Activated naive CD4-positive, alpha-beta T cell treated with anti-CD3 and anti-CD28 coated beads, Interleukin-2, amount 10 ng/mL, durations not matched to agents 7 days and 5 days (primary cell): ENCODE data around the gene PROCA1.
"Not testable (repeated sequence)": the region's sequence is repeated elsewhere in the genome, so short reads cannot be mapped to it uniquely, and the experiment has no call there.

Experiments used
- CTCF ChIA-PET: fragments of 350-600 bp; sonication (Branson Sonifier 250); formaldehyde crosslinking; loops from one replicate; lab custom pipeline; 2021; ENCODE audit warnings: antibody characterized with exemption; lab: Charles Lee
- DNase-seq: peaks from one replicate; pipeline ENCODE4 v3.0.0-alpha.2; 2020
- H3K27ac Mint-ChIP-seq: one replicate; pipeline ENCODE4 v1.8.0; 2021; ENCODE audit warnings: mild to moderate bottlenecking, moderate library complexity, mixed read lengths
- H3K27me3 Mint-ChIP-seq: one replicate; pipeline ENCODE4 v1.8.0; 2021; ENCODE audit warnings: mild to moderate bottlenecking, mixed read lengths
- H3K36me3 Mint-ChIP-seq: one replicate; pipeline ENCODE4 v1.8.0; 2021; ENCODE audit warnings: mixed read lengths
- H3K4me1 Mint-ChIP-seq: one replicate; pipeline ENCODE4 v1.8.0; 2021; ENCODE audit warnings: mixed read lengths
- H3K4me3 Mint-ChIP-seq: one replicate; pipeline ENCODE4 v1.8.0; 2021; ENCODE audit warnings: mild to moderate bottlenecking, moderate library complexity, mixed read lengths
- H3K9me3 Mint-ChIP-seq: one replicate; pipeline ENCODE4 v1.8.0; 2021; ENCODE audit warnings: mixed read lengths

The PROCA1 gene

GRCh38 chr17:28675490-28675889, 36.2 kb downstream of the PROCA1 start:
- Mint-ChIP-seq H3K27ac (no peak overlapping the region), H3K27me3 (no peaks in the 10 kb centered on the region), H3K4me1 (no peaks in the 10 kb centered on the region), H3K9me3 (no peaks in the 10 kb centered on the region), H3K4me3 (no peak overlapping the region), H3K36me3 (peaks cover 64% of the 10 kb centered on the region)
- CTCF ChIA-PET, result interaction anchor here (1.2 to 3.8 kb wide), 6 partner anchors 11 to 34 kb away, joined by 3 to 35 read pairs (median 4); partner anchors contain the start of gene BLTP2
- no peak for DNase-seq

- no peak overlapping the region for H3K4me3 Mint-ChIP-seq
- H3K36me3 Mint-ChIP-seq, result peaks cover 48% of the 10 kb centered on the region
- H3K9me3 Mint-ChIP-seq, result no peaks in the 10 kb centered on the region
- H3K4me1 Mint-ChIP-seq, result peaks cover 12% of the 10 kb centered on the region
- H3K27me3 Mint-ChIP-seq, result no peaks in the 10 kb centered on the region
- H3K27ac Mint-ChIP-seq, result no peak overlapping the region
- no peak for DNase-seq
- CTCF ChIA-PET, result interaction anchor here (1.6 kb wide), 1 partner anchor 9 kb away, joined by 4 read pairs; no protein-coding TSS in a partner anchor
Measured at GRCh38 chr17:28669918-28670317, 41.8 kb downstream of the PROCA1 start.

- H3K9me3 Mint-ChIP-seq, result no peaks in the 10 kb centered on the region
- peaks cover 31% of the 10 kb centered on the region for H3K4me1 Mint-ChIP-seq
- peaks cover 38% of the 10 kb centered on the region for H3K36me3 Mint-ChIP-seq
- H3K27me3 Mint-ChIP-seq, result no peaks in the 10 kb centered on the region
- CTCF ChIA-PET, result interaction anchor here (0.7 to 1.2 kb wide), 2 partner anchors 21 to 23 kb away, joined by 3 read pairs; partner anchors contain the start of gene BLTP2
- H3K4me3 Mint-ChIP-seq, result no peak overlapping the region
- no peak overlapping the region for H3K27ac Mint-ChIP-seq
- no peak for DNase-seq
Measured at GRCh38 chr17:28667870-28668269, 43.8 kb downstream of the PROCA1 start.

GRCh38 chr17:28665994-28666393, 45.7 kb downstream of the PROCA1 start:
- H3K4me1 Mint-ChIP-seq, result peaks cover 40% of the 10 kb centered on the region
- H3K36me3 Mint-ChIP-seq, result peaks cover 27% of the 10 kb centered on the region
- no peak overlapping the region for H3K4me3 Mint-ChIP-seq
- CTCF ChIA-PET, result no interaction called here
- H3K27me3 Mint-ChIP-seq, result no peaks in the 10 kb centered on the region
- H3K27ac Mint-ChIP-seq, result no peak overlapping the region
- no peak for DNase-seq
- no peaks in the 10 kb centered on the region for H3K9me3 Mint-ChIP-seq

- Mint-ChIP-seq H3K36me3 (peaks cover 38% of the 10 kb centered on the region), H3K27ac (peak overlapping the region; percentile 99), H3K4me1 (peaks cover 53% of the 10 kb centered on the region), H3K9me3 (no peaks in the 10 kb centered on the region), H3K27me3 (no peaks in the 10 kb centered on the region), H3K4me3 (peak overlapping the region; percentile 98)
- no peak for DNase-seq
- CTCF ChIA-PET, result interaction anchor here (1.1 kb wide), 1 partner anchor 20 kb away, joined by 3 read pairs; no protein-coding TSS in a partner anchor
Measured at GRCh38 chr17:28663723-28664122, 48.0 kb downstream of the PROCA1 start.

GRCh38 chr17:28662527-28662829, 49.2 kb downstream of the PROCA1 start:
- peak overlapping the region; percentile 98 for H3K4me3 Mint-ChIP-seq
- H3K36me3 Mint-ChIP-seq, result peaks cover 42% of the 10 kb centered on the region
- peaks cover 50% of the 10 kb centered on the region for H3K4me1 Mint-ChIP-seq
- CTCF ChIA-PET, result interaction anchor here (1.1 to 2.4 kb wide), 4 partner anchors 13 to 19 kb away, joined by 3 to 21 read pairs (median 4); no protein-coding TSS in a partner anchor
- H3K9me3 Mint-ChIP-seq, result no peaks in the 10 kb centered on the region
- no peak for DNase-seq
- peak overlapping the region; percentile 99 for H3K27ac Mint-ChIP-seq
- H3K27me3 Mint-ChIP-seq, result no peaks in the 10 kb centered on the region

- Mint-ChIP-seq H3K36me3 (peaks cover 41% of the 10 kb centered on the region), H3K9me3 (no peaks in the 10 kb centered on the region), H3K4me1 (peaks cover 49% of the 10 kb centered on the region), H3K27ac (peak within 1 kb of the TSS; percentile 99), H3K27me3 (no peaks in the 10 kb centered on the region), H3K4me3 (peak within 1 kb of the TSS; percentile 98)
- CTCF ChIA-PET, result interaction anchor here (0.9 to 2.4 kb wide), 6 partner anchors 8 to 66 kb away, joined by 3 to 21 read pairs (median 4); no protein-coding TSS in a partner anchor
- peak; percentile 96 for DNase-seq
Measured at GRCh38 chr17:28661635-28662526, 49.8 kb downstream of the PROCA1 start, which contains the start of the genes SDF2 and SUPT6H. Gene SDF2, minus strand, starts transcription at chr17:28661906. Its CDS starts 30 bp downstream, at chr17:28661876. Gene SUPT6H, plus strand, starts transcription at chr17:28662205. Its CDS starts 11,197 bp downstream, at chr17:28673402.

GRCh38 chr17:28659497-28659881, 52.2 kb downstream of the PROCA1 start:
- H3K27ac Mint-ChIP-seq, H3K4me3 Mint-ChIP-seq, H3K27me3 Mint-ChIP-seq, H3K9me3 Mint-ChIP-seq, DNase-seq, CTCF ChIA-PET: not testable (repeated sequence)
- H3K36me3 Mint-ChIP-seq, result peaks cover 38% of the 10 kb centered on the region
- H3K4me1 Mint-ChIP-seq, result peaks cover 40% of the 10 kb centered on the region

- CTCF ChIA-PET, H3K9me3 Mint-ChIP-seq, DNase-seq, H3K4me3 Mint-ChIP-seq, H3K27ac Mint-ChIP-seq, H3K27me3 Mint-ChIP-seq: not testable (repeated sequence)
- Mint-ChIP-seq H3K4me1 (peaks cover 36% of the 10 kb centered on the region), H3K36me3 (peaks cover 37% of the 10 kb centered on the region)
Measured at GRCh38 chr17:28658766-28659496, 52.8 kb downstream of the PROCA1 start.

GRCh38 chr17:28658342-28658741, 53.3 kb downstream of the PROCA1 start:
- H3K27ac Mint-ChIP-seq, H3K4me3 Mint-ChIP-seq, H3K27me3 Mint-ChIP-seq, H3K9me3 Mint-ChIP-seq, CTCF ChIA-PET, DNase-seq: not testable (repeated sequence)
- peaks cover 36% of the 10 kb centered on the region for H3K36me3 Mint-ChIP-seq
- peaks cover 30% of the 10 kb centered on the region for H3K4me1 Mint-ChIP-seq

GRCh38 chr17:28657756-28658155, 53.9 kb downstream of the PROCA1 start:
- peaks cover 39% of the 10 kb centered on the region for H3K36me3 Mint-ChIP-seq
- DNase-seq, result no peak
- peaks cover 24% of the 10 kb centered on the region for H3K4me1 Mint-ChIP-seq
- no peaks in the 10 kb centered on the region for H3K9me3 Mint-ChIP-seq
- H3K27ac Mint-ChIP-seq, result no peak overlapping the region
- no peaks in the 10 kb centered on the region for H3K27me3 Mint-ChIP-seq
- CTCF ChIA-PET, result no interaction called here
- no peak overlapping the region for H3K4me3 Mint-ChIP-seq

- no peaks in the 10 kb centered on the region for H3K9me3 Mint-ChIP-seq
- H3K4me3 Mint-ChIP-seq, result no peak overlapping the region
- H3K27ac Mint-ChIP-seq, result no peak overlapping the region
- peaks cover 35% of the 10 kb centered on the region for H3K36me3 Mint-ChIP-seq
- no peak for DNase-seq
- CTCF ChIA-PET, result no interaction called here
- H3K27me3 Mint-ChIP-seq, result no peaks in the 10 kb centered on the region
- peaks cover 8% of the 10 kb centered on the region for H3K4me1 Mint-ChIP-seq
Measured at GRCh38 chr17:28655160-28655559, 56.5 kb downstream of the PROCA1 start.
